ENCODE measurements around the gene SNIP1. TPM values are rescaled to one million over a fixed set of nuclear protein-coding genes. Genes with fewer than 3 reads are reported as not detected.

SNIP1 gene
- total and polyA plus RNA-seq, 10 of the 15 experiments (the other 5 are each of a cell fraction or from before 2014, with no cell fraction given), result 2.7 to 22.4 (median 10.1) TPM

DNA sequence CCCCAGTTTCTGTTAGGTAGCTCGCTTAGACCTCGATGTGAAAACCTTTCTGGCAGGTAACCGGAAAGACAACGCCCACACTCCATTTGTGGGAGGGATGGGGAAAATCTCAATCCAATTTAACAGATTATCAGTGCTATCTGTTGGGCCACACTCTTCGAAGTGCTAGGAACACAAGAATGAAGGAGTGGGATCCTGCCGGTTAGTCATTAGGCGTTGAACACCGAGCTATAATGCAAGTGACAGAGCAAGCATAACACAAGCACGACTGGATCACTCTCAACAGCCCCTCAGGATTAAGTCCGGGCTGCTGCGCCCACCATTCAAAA lies 531 bp downstream of the SNIP1 start:
- H3K36me3 ChIP-seq (ENCODE audit: control insufficient read depth in 2 of 2, insufficient read depth in 2 of 2, low read length in 1 of 2), result no peaks in the 10 kb centered on the region; a peak in 2 of 4 replicates
- no peak for TF ChIP-seq MYC (IDR thresholded peaks at IDR 0.05; ENCODE audit: insufficient read depth, insufficient read length, insufficient replicate concordance, low read length, severe bottlenecking)
- no peak for TF ChIP-seq KAT2A (conservative IDR thresholded peaks at IDR 0.05; ENCODE audit: control insufficient read depth, low read depth, low read length)
- TF ChIP-seq, protein P1, sequence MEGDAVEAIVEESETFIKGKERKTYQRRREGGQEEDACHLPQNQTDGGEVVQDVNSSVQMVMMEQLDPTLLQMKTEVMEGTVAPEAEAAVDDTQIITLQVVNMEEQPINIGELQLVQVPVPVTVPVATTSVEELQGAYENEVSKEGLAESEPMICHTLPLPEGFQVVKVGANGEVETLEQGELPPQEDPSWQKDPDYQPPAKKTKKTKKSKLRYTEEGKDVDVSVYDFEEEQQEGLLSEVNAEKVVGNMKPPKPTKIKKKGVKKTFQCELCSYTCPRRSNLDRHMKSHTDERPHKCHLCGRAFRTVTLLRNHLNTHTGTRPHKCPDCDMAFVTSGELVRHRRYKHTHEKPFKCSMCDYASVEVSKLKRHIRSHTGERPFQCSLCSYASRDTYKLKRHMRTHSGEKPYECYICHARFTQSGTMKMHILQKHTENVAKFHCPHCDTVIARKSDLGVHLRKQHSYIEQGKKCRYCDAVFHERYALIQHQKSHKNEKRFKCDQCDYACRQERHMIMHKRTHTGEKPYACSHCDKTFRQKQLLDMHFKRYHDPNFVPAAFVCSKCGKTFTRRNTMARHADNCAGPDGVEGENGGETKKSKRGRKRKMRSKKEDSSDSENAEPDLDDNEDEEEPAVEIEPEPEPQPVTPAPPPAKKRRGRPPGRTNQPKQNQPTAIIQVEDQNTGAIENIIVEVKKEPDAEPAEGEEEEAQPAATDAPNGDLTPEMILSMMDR (IDR thresholded peaks at IDR 0.05 in 2 of 3, conservative IDR thresholded peaks at IDR 0.05 in 1 of 3; ENCODE audit: control insufficient read depth in 2 of 3, extremely low read depth in 1 of 3, insufficient read depth in 1 of 3, low read depth in 3 of 3, low read length in 3 of 3), result no peak
- no peak for TF ChIP-seq EP300 (IDR thresholded peaks at IDR 0.05; ENCODE audit: borderline replicate concordance in 1 of 2, control insufficient read depth in 1 of 2, low read depth in 2 of 2, low read length in 2 of 2)
- no peak for TF ChIP-seq MEF2B (IDR thresholded peaks at IDR 0.05; ENCODE audit: partially characterized antibody, poor library complexity, severe bottlenecking)
- TF ChIP-seq, protein P2, sequence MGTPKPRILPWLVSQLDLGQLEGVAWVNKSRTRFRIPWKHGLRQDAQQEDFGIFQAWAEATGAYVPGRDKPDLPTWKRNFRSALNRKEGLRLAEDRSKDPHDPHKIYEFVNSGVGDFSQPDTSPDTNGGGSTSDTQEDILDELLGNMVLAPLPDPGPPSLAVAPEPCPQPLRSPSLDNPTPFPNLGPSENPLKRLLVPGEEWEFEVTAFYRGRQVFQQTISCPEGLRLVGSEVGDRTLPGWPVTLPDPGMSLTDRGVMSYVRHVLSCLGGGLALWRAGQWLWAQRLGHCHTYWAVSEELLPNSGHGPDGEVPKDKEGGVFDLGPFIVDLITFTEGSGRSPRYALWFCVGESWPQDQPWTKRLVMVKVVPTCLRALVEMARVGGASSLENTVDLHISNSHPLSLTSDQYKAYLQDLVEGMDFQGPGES (IDR thresholded peaks at IDR 0.05), result no peak
- TF ChIP-seq POU2F2 (IDR thresholded peaks at IDR 0.05; ENCODE audit: borderline replicate concordance, low read depth, low read length), result no peak
- no peak for TF ChIP-seq CHD1 (IDR thresholded peaks at IDR 0.05; ENCODE audit: low read depth, low read length)
- TF ChIP-seq MTA2 (IDR thresholded peaks at IDR 0.05; ENCODE audit: low read depth), result no peak
- TF ChIP-seq, protein P3, sequence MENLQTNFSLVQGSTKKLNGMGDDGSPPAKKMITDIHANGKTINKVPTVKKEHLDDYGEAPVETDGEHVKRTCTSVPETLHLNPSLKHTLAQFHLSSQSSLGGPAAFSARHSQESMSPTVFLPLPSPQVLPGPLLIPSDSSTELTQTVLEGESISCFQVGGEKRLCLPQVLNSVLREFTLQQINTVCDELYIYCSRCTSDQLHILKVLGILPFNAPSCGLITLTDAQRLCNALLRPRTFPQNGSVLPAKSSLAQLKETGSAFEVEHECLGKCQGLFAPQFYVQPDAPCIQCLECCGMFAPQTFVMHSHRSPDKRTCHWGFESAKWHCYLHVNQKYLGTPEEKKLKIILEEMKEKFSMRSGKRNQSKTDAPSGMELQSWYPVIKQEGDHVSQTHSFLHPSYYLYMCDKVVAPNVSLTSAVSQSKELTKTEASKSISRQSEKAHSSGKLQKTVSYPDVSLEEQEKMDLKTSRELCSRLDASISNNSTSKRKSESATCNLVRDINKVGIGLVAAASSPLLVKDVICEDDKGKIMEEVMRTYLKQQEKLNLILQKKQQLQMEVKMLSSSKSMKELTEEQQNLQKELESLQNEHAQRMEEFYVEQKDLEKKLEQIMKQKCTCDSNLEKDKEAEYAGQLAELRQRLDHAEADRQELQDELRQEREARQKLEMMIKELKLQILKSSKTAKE (IDR thresholded peaks at IDR 0.05; ENCODE audit: low read depth, poor library complexity, severe bottlenecking), result no peak
- DNase-seq (ENCODE audit: low read depth, low spot score), result no peak
- H3K9ac ChIP-seq (ENCODE audit: control insufficient read depth, insufficient read depth, low read length), result peak overlapping the region; percentile 78
- ChIA-PET SMC1A (ENCODE audit: uncharacterized antibody, unreplicated experiment) (interaction anchor here (0.6 to 1.9 kb wide), 6 partner anchors 33 to 136 kb away, joined by 3 to 7 read pairs (median 3); a partner anchor contains a TSS), CTCF (interaction anchor here (0.5 to 2.3 kb wide), 6 partner anchors 10 to 130 kb away, joined by 3 to 8 read pairs (median 4); partner anchors contain the start of gene MEAF6), RAD21 (ENCODE audit: unreplicated experiment) (interaction anchor here (0.6 to 1.4 kb wide), 6 partner anchors 39 to 138 kb away, joined by 3 to 5 read pairs (median 3); partner anchors contain the start of genes GNL2 and MEAF6), POLR2A (interaction anchor here (0.5 to 1.8 kb wide), 6 partner anchors 39 to 379 kb away, joined by 3 to 9 read pairs (median 4); partner anchors contain the start of genes MEAF6 and ZC3H12A)
- H3K27ac ChIP-seq (ENCODE audit: control insufficient read depth, insufficient read depth), result peak overlapping the region; percentile 58
- peak overlapping the region; percentile 97 for H3K4me3 ChIP-seq
- WGBS (ENCODE audit: insufficient coverage, insufficient replicate concordance, low lambda C conversion rate, missing lambda C conversion rate), result under 1% methylated on average over 11 of the region's 11 CpGs
- in situ Hi-C loops (cut with MboI), result no loop called here
- no peaks in the 10 kb centered on the region for H3K27me3 ChIP-seq (replicated peaks in 1 of 2; ENCODE audit: control insufficient read depth in 2 of 2, insufficient read depth in 2 of 2, low read length in 1 of 2)
- peaks cover 18% of the 10 kb centered on the region for H3K79me2 ChIP-seq (ENCODE audit: control insufficient read depth, insufficient read depth, low read length)
- peaks cover 2% of the 10 kb centered on the region; the same call in 1 of the 3 replicates for H3K9me3 ChIP-seq (replicated peaks; ENCODE audit: control insufficient read depth, insufficient read depth, low read length)
- intact Hi-C loops (cut with micrococcal nuclease; ENCODE audit: unreplicated experiment), result loop anchor here (5.0 kb wide), 1 partner anchor 41 kb away; the partner anchor contains the start of gene MEAF6
- BruUV-seq (replicated peaks), result no TSS peak
- no peaks in the 10 kb centered on the region for H4K20me1 ChIP-seq (ENCODE audit: control insufficient read depth, insufficient read depth)
- peaks cover 6% of the 10 kb centered on the region; the same call in 1 of the 2 replicates for H3K4me1 ChIP-seq (ENCODE audit: control insufficient read depth, insufficient read depth, low read length)
- peak overlapping the region; percentile 73 for H3K4me2 ChIP-seq (ENCODE audit: control insufficient read depth, insufficient read depth)
- peak; percentile 43 for ATAC-seq
- FAIRE-seq, result no peak
- no peak overlapping the region for H2AFZ ChIP-seq (ENCODE audit: control insufficient read depth, low read depth, low read length)
